Measurements from ENCODE around the gene ZCCHC2. TPM values are rescaled to one million over a fixed set of nuclear protein-coding genes. Genes with fewer than 3 reads are reported as not detected.

The ZCCHC2 gene
- total RNA-seq, 1 experiment from 2014 or later: 12.4 TPM

DNA sequence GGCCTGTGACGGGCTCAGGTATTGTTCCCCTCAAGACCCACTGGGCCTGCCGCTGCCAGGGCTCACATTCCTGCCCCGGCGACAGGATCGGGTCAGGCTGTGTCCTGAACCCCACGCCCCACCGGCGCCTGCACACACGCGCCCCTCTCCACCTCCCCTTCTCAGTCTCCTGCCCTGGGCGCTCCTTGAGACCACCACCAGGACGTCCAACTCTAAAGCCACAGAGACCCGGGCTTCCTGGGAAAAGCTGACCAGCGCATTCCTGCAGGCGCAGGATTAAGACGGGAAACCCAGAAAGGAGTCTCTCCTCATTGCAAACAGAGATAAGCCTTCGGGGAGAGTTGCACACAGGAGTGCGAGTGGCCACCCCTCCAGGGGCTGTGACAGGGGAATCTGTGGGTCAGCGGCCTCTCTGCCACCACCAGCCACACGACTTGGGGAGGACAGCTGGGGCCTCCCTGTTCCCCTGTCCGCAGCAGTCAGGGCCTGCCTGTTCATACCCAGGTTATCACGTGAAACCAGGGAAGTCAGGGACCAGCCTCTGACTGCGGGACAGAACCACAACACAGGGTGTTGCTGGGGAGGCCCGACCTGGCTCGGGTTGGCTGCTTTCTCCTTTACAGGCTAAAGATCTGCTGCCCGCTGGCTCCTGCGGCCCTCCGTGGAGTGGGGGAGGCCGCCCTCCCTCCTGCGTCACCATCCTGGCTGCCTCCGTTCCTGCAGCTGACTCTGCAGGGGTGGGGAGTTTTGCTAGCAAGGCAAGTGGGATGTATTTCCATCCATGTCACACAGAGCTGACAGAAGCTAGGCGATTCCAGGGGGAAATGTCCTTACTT is 88.8 kb downstream of the ZCCHC2 start:
- Histone ChIP-seq H2AFZ (ENCODE audit: low read length) (no peak overlapping the region), H4K20me1 (ENCODE audit: control insufficient read depth, insufficient read depth, insufficient read length) (no peaks in the 10 kb centered on the region), H3K9me3 (ENCODE audit: control insufficient read depth, low read depth, low read length) (no peaks in the 10 kb centered on the region), H2BK15ac (ENCODE audit: low read depth, low read length) (no peak overlapping the region), H3K56ac (ENCODE audit: insufficient read length, low read depth, low read length) (no peak overlapping the region), H2BK20ac (ENCODE audit: low read depth, low read length, poor library complexity, severe bottlenecking) (no peak overlapping the region), H2AK5ac (ENCODE audit: insufficient read length, low read length) (no peak overlapping the region), H3K79me2 (ENCODE audit: insufficient read depth, low read length) (no peaks in the 10 kb centered on the region), H3K9ac (ENCODE audit: extremely low read depth, insufficient read length, low read length) (no peak overlapping the region), H3K14ac (ENCODE audit: insufficient read depth, low read length) (peak overlapping the region; percentile 82), H3K27ac (ENCODE audit: insufficient read length, low read depth, low read length) (no peak overlapping the region), H3T11ph (ENCODE audit: low read length) (no peak overlapping the region), H3K4me2 (ENCODE audit: insufficient read depth, insufficient read length, low read length) (peak overlapping the region; percentile 12), H3K79me1 (ENCODE audit: insufficient read depth, low read depth, low read length, poor library complexity, severe bottlenecking) (no peaks in the 10 kb centered on the region), H3K23me2 (ENCODE audit: insufficient read length, low read depth, low read length, poor library complexity, severe bottlenecking) (no peaks in the 10 kb centered on the region), H2BK5ac (ENCODE audit: insufficient read length, low read length) (no peak overlapping the region), H2BK12ac (ENCODE audit: insufficient read length, low read depth, low read length) (no peak overlapping the region), H4K91ac (ENCODE audit: insufficient read length, low read depth, low read length) (no peak overlapping the region), H3K4me1 (ENCODE audit: insufficient read depth, low read length) (peaks cover 4% of the 10 kb centered on the region; the same call in 1 of the 2 replicates), H3K23ac (ENCODE audit: insufficient read length, low read depth, low read length) (no peak overlapping the region), H2BK120ac (ENCODE audit: low read depth, low read length, poor library complexity, severe bottlenecking) (no peak overlapping the region), H4K5ac (ENCODE audit: insufficient read length, low read depth, low read length) (no peak overlapping the region), H3K18ac (ENCODE audit: insufficient read length, low read depth, low read length) (peak overlapping the region; percentile 51), H4K8ac (replicated peaks; ENCODE audit: insufficient read length, low read depth, low read length) (no peak overlapping the region), H3K4ac (ENCODE audit: low read depth, low read length) (no peak overlapping the region), H3K27me3 (ENCODE audit: insufficient read depth, low read length) (no peaks in the 10 kb centered on the region)
- TF ChIP-seq, protein P1, sequence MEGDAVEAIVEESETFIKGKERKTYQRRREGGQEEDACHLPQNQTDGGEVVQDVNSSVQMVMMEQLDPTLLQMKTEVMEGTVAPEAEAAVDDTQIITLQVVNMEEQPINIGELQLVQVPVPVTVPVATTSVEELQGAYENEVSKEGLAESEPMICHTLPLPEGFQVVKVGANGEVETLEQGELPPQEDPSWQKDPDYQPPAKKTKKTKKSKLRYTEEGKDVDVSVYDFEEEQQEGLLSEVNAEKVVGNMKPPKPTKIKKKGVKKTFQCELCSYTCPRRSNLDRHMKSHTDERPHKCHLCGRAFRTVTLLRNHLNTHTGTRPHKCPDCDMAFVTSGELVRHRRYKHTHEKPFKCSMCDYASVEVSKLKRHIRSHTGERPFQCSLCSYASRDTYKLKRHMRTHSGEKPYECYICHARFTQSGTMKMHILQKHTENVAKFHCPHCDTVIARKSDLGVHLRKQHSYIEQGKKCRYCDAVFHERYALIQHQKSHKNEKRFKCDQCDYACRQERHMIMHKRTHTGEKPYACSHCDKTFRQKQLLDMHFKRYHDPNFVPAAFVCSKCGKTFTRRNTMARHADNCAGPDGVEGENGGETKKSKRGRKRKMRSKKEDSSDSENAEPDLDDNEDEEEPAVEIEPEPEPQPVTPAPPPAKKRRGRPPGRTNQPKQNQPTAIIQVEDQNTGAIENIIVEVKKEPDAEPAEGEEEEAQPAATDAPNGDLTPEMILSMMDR (conservative IDR thresholded peaks at IDR 0.05): no peak
- Mint-ChIP-seq H3K4me1 (peaks cover 21 to 26% of the 10 kb centered on the region in 2 experiments), H3K27ac (no peak overlapping the region), H3K9me3 (no peaks in the 10 kb centered on the region), H3K36me3 (ENCODE audit: insufficient read depth in 1 of 3, low read depth in 3 of 3) (no peaks in the 10 kb centered on the region), H3K27me3 (ENCODE audit: low read depth) (peaks cover 4% of the 10 kb centered on the region), H3K4me3 (no peak overlapping the region; a peak in 1 of 5 replicates)
- WGBS (ENCODE audit: extremely low coverage, insufficient read length, low lambda C conversion rate): no CpG with 5 or more reads among the region's 32 CpGs
- DNase-seq: no peak

All from H9 (cell line).